ENCODE results near the gene ING5.

The ING5 gene

DNA sequence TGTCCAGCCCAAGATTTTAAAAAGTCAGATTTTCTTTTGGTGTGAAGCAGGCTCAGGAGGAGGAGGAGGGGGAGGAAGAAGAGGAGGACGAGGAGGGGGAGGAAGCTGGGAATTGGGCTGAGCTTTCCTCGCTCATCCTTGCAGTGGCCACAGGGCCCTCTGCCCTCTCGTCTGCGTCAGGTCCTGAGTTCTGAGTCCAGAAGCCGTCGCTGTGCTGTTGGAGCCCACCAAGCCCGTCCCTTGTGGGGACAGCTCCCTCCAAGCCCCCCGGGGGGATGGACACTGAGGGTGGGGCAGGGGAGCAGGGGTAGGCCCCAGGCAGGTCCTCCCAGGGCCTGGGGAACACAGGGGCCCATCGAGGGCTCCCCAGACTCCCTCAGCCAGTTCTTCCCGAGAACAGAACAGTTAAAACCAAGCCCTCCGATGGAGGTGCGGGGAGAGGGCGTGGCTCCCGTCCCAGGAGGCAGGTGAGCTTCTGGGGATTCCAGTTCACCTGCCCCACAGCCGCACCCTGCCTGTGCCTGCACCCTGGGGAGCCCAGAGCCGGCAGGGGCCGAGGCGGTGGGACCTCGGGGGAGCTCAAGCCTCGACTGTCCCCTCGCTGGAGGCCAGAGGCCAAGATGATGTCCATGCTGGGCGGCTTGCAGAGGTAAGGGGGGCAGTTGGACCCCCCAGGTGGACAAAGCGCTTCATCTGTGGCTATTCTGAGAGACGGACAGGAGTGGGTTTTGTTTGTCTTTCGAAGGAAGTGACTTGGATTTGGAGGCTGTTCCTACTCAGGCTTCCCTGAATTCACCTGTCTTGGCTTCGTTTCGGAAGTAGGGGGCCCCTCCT, 74.7 kb downstream of the ING5 start, which contains the start of gene GAL3ST2:
Gene GAL3ST2, plus strand, starts transcription at position 487 of the 834 bp plus-strand sequence. Its CDS starts 134 bp downstream, at position 621.
- no peak for DNase-seq (ENCODE audit: low read depth)

DNA sequence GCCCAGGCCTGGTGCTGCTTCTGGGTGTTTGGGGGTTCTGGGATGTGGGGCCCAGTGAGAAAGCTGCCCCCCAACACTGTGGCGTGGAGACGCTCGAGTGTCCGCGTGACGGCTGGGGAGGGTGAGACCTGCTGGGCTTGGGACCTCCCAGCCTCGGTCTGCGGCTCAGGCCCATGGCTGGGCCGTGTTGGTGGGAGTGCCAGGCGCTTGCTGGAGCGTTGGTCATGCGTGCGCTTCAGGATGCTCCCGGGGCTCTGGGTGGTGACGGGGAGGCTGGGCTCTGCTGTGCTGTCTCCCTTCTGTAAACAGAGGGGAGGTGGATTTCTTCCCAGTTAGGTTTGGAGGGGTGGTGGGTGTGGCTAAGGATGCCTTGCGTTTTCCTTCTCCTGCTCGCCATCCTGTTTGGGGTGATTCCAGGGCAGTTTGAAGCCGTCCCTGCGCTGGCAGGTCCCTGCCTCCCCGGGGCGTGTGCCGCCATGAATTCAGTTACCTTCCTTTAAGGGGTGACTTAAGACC, 75.4 kb downstream of the ING5 start:
- no peak for DNase-seq (ENCODE audit: low read depth)

GRCh38 chr2:241777686-241778627, 76.1 kb downstream of the ING5 start:
- DNase-seq (ENCODE audit: low read depth), result no peak

Measured in stimulated activated CD4-positive, alpha-beta T cell treated with anti-CD3 and anti-CD28 coated beads, Interleukin-2, amount 100 ng/mL, for 4 hours (primary cell).